A549 treated with DMSO at 1 μM for 4 hours (cell line): ENCODE data around the gene FCGR3A. TPM values are rescaled to one million over a fixed set of nuclear protein-coding genes. Genes with fewer than 3 reads are reported as not detected.

Experiments
- total RNA-seq: library from RNA; stranded (reverse); fragments of 200-300 nt; extraction: Qiagen RNA extraction; gene quantifications from 5 replicates; pipeline ENCODE4 v1.2.3, GENCODE V29; 2022; ENCODE audit warnings: low read depth

FCGR3A gene
- not detected in 5 replicates for total RNA-seq

DNA sequence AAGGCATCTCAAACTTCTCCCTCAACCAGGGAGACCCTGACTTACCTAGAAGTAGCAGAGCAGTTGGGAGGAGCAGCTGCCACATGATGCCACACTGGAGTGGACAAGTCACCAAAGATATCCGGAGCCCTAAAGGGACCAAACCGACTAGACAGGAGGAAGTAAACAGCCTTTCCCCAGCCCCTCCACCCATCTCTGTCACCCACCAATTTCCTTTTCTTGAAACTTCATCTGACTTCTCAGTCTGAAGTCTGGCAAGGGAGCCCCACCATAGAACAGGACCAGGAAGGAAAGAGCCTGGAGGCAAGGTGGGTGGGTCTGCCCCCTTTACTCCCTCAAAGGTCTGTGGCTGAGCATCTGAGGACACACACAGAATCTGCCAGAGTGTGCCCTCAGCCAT, at the start of gene FCGR3A:
TSS of gene FCGR3A (minus strand) at position 167 of the 400 bp plus-strand sequence. CDS start at position 85, 82 bp downstream.

DNA sequence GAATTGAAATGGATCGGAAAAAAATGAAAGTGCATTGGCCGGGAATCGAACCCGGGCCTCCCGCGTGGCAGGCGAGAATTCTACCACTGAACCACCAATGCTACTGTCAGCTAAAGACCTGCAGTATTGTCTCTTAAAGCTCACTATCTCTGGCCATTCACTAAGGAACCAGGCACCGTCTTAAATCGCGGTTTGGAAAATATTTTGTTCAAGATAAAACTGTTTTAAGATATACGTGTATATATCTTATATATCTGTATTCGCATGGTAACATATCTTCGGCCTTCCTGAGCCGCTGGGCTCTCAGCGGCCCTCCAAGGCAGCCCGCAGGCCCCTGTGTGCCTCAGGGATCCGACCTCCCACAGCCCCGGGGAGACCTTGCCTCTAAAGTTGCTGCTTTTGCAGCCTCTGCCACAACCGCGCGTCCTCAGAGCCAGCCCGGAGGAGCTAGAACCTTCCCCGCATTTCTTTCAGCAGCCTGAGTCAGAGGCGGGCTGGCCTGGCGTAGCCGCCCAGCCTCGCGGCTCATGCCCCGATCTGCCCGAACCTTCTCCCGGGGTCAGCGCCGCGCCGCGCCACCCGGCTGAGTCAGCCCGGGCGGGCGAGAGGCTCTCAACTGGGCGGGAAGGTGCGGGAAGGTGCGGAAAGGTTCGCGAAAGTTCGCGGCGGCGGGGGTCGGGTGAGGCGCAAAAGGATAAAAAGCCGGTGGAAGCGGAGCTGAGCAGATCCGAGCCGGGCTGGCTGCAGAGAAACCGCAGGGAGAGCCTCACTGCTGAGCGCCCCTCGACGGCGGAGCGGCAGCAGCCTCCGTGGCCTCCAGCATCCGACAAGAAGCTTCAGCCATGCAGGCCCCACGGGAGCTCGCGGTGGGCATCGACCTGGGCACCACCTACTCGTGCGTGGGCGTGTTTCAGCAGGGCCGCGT, 25.5 kb downstream of the FCGR3A start, which contains the start of gene HSPA6:
TSS of gene HSPA6 (plus strand) at position 724 of the 925 bp plus-strand sequence. CDS start at position 843, 119 bp downstream.

Other genes with a start within 250 kb of the FCGR3A start
- gene MPZ, start 239.8 kb downstream of the FCGR3A start, total RNA-seq: 0.20 to 0.36 TPM (median 0.26 TPM) in 4 of 5 replicates, not detected in the other
- 238 to 268 TPM (median 252 TPM) in 5 replicates for gene SDHC, start 235.4 kb downstream of the FCGR3A start, total RNA-seq
- gene CFAP126, start 181.9 kb downstream of the FCGR3A start, total RNA-seq: 0.17 TPM in 1 of 5 replicates, not detected in the others
- gene FCGR2A, start 44.4 kb downstream of the FCGR3A start, total RNA-seq: not detected in 5 replicates
- 1.5 to 11.0 TPM (median 3.6 TPM) in 5 replicates for gene HSPA6, start 25.3 kb downstream of the FCGR3A start, total RNA-seq
- not detected in 5 replicates for gene FCGR3B, start 81.4 kb upstream of the FCGR3A start, total RNA-seq
- gene FCGR2B, start 113.3 kb upstream of the FCGR3A start, total RNA-seq: not detected in 5 replicates
- gene FCRLA, start 157.4 kb upstream of the FCGR3A start, total RNA-seq: 0.06 to 0.09 TPM in 2 of 5 replicates, not detected in the others
- 1.2 to 1.9 TPM (median 1.7 TPM) in 5 replicates for gene FCRLB, start 171.7 kb upstream of the FCGR3A start, total RNA-seq
- 44.0 to 57.9 TPM (median 45.1 TPM) in 5 replicates for gene DUSP12, start 200.0 kb upstream of the FCGR3A start, total RNA-seq
- 12.0 to 14.3 TPM (median 13.3 TPM) in 5 replicates for gene ATF6, start 216.5 kb upstream of the FCGR3A start, total RNA-seq